Myocyte (in vitro differentiated cells): Measurements from ENCODE around the gene CAPN13. TPM values are rescaled to one million over a fixed set of nuclear protein-coding genes. Genes with fewer than 3 reads are reported as not detected.

ENCODE experiments used
- DNase-seq: peaks from one replicate; pipeline ENCODE4 v3.0.0-alpha.2; 2012; ENCODE audit warnings: low read depth
- polyA plus RNA-seq: library from polyadenylated mRNA; unstranded; fragments of >200 nt; gene quantifications from one replicate; pipeline ENCODE4 v1.2.1, GENCODE V29; 2012; ENCODE audit warnings: missing spikeins
- total RNA-seq: library from RNA; depleted of rRNA; stranded (reverse); fragments of >200 nt; gene quantifications from 2 replicates; pipeline ENCODE4 v1.2.3, GENCODE V29; 2014

Gene CAPN13
- not detected in 2 replicates for total RNA-seq
- polyA plus RNA-seq = not detected

- DNase-seq = no peak
These were observed at the start of gene CAPN13 for GRCh38 chr2:30807249-30807648. Gene CAPN13, minus strand, starts transcription at chr2:30807446. Its CDS starts 20,121 bp downstream, at chr2:30787325.

- no peak for DNase-seq
These were observed 40.6 kb upstream of the CAPN13 start for GRCh38 chr2:30847841-30848240.

- DNase-seq = no peak
These were observed 40.1 kb upstream of the CAPN13 start for GRCh38 chr2:30847329-30847728.

GRCh38 chr2:30828586-30828985, 21.3 kb upstream of the CAPN13 start:
- no peak for DNase-seq

- DNase-seq = no peak
These were observed 19.7 kb upstream of the CAPN13 start for GRCh38 chr2:30826916-30827315.

GRCh38 chr2:30826481-30826880, 19.2 kb upstream of the CAPN13 start:
- DNase-seq = no peak

GRCh38 chr2:30823452-30823851, 16.2 kb upstream of the CAPN13 start:
- DNase-seq = no peak

- no peak for DNase-seq
These were observed 14.7 kb upstream of the CAPN13 start for GRCh38 chr2:30821960-30822359.

- DNase-seq = no peak
These were observed 13.3 kb upstream of the CAPN13 start for GRCh38 chr2:30820381-30821055.

- no peak for DNase-seq
These were observed 2.7 kb upstream of the CAPN13 start for GRCh38 chr2:30809938-30810337.

- no peak for DNase-seq
These were observed 1.4 kb upstream of the CAPN13 start for GRCh38 chr2:30808695-30809094.

GRCh38 chr2:30803281-30803680, 4.0 kb downstream of the CAPN13 start:
- DNase-seq = no peak

- DNase-seq = no peak
These were observed 4.6 kb downstream of the CAPN13 start for GRCh38 chr2:30802611-30803010.

GRCh38 chr2:30801821-30802455, 5.3 kb downstream of the CAPN13 start:
- DNase-seq = no peak

- no peak for DNase-seq
These were observed 7.1 kb downstream of the CAPN13 start for GRCh38 chr2:30800159-30800558.

- DNase-seq = no peak
These were observed 7.9 kb downstream of the CAPN13 start for GRCh38 chr2:30799366-30799765.

GRCh38 chr2:30798536-30798991, 8.7 kb downstream of the CAPN13 start:
- no peak for DNase-seq

- no peak for DNase-seq
These were observed 9.7 kb downstream of the CAPN13 start for GRCh38 chr2:30797381-30798015.

GRCh38 chr2:30796699-30797098, 10.5 kb downstream of the CAPN13 start:
- DNase-seq = no peak

- DNase-seq = no peak
These were observed 14.7 kb downstream of the CAPN13 start for GRCh38 chr2:30792521-30792920.

GRCh38 chr2:30790879-30791278, 16.4 kb downstream of the CAPN13 start:
- no peak for DNase-seq

- no peak for DNase-seq
These were observed 17.5 kb downstream of the CAPN13 start for GRCh38 chr2:30789670-30790210.
